GM18511 (cell line): ENCODE measurements around the gene DEPDC1B.
A peak's percentile ranks its signal among the peaks of the same experiment; 100 is the strongest.
"Not testable (repeated sequence)": the region's sequence is repeated elsewhere in the genome, so short reads cannot be mapped to it uniquely, and the experiment has no call there.

Source experiments
- ATAC-seq: cut with Tn5 transposase; IDR thresholded peaks from one replicate; pipeline ENCODE4 v1.9.1; 2021; ENCODE audit warnings: mild to moderate bottlenecking, moderate library complexity; ENCODE audit not compliant: unreplicated experiment

DEPDC1B gene

DNA sequence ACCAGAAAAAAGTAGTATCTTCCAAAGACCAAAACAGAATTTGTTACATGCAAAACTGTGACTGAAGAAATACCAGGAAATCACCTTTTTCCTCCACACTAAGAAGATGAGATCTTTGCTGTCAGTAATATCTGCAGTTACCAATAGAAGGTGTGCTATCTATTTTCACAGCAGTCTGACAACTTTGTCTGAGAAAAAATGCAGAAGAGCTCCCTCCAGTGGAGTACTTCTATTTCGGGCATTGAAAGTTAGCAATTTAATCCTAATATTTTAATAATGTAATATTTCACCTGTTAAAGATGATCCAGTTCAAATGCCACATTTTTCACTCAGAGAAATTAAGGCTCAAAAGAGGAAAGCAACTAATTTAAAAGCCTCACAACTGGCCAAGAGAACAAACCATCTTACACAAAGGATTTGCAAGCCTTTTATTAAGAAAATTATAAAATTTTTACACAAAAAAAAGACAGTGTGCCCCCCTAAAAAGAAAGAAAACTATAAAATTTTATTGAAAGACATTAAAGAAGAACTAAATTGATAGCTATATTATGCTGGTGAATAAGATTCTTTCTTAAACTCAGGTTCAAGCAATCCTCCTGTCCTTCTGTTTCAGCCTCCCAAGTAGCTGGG, 50.6 kb downstream of the DEPDC1B start:
- peak; percentile 66 for ATAC-seq

DNA sequence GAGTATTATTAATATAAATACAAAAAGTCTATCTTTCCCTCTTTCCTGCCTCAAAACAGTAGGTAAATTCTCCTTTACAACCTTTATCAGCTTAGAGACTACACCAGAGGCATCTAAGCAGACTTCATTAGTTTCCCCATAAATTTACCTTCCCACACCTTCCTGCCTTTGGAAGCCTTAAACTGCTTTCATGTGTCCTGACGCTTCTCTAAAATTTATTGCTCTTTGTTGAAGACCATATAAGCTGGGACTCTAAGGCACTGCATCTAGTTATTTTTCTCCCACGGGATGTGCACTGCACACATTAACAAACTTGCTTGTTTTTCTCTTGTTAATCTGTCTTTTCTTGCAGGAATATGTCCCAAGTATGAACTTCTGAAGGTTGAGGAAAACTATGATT, 51.8 kb downstream of the DEPDC1B start:
- no peak for ATAC-seq

GRCh38 chr5:60640901-60641300, 59.1 kb downstream of the DEPDC1B start:
- no peak for ATAC-seq

DNA sequence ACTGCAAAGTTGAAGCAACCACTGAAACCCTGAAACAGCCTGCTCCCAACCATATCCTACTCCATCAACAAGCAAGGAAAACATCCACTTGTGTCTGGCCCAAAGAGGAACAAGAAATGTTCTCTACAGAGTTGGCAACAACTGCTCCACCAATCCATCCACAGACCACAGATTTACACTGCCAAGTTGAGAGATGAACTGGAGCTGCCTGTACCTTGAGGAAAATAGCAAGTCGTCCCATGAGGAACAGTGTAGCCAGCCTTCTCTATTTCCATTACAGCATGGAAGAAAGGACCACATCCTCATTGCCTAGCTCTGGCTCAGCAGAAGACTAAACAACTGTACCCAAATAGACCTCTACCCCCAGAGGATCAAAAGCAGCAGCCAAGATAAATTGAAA, 60.4 kb downstream of the DEPDC1B start:
- no peak for ATAC-seq

DNA sequence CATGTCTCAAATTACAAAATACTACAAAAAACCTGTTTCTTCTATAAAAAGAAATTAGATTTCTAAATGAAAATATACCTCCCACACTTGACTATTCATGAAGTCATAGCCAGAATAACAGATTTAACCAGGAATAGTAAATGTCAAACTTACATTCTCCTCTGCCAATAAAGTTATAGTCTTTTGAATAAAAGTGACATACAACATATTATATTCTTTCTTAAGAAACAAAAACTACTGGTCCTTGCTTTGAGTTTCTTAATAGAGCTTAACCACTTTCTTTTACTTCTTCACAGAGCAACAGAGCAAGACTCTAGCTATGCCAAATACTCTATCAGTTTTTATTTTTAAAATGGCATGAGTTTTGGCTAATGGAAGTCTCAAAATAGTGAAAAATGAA, 61.7 kb downstream of the DEPDC1B start:
- ATAC-seq = no peak

GRCh38 chr5:60636644-60637043, 63.3 kb downstream of the DEPDC1B start:
- ATAC-seq = no peak

DNA sequence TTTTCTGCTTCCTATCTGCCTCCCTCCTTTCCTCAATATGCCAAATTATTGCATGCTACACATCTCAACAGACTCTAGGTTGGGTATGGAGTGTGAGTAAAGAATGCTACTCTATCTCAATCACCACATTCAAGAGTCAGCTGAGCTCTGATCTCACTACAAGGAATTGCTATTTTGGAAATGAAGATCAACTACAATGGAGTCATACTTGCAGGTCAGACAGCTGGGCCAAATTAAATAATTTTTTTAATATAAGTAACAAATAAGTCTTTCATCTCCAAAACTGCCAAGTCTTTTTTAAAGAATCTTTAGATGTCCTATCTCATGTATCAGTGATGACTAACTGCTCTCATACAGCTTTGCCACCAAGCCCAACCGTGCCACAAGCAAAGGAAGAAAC, 64.0 kb downstream of the DEPDC1B start:
- ATAC-seq = no peak

GRCh38 chr5:60634051-60634450, 65.9 kb downstream of the DEPDC1B start:
- no peak for ATAC-seq

DNA sequence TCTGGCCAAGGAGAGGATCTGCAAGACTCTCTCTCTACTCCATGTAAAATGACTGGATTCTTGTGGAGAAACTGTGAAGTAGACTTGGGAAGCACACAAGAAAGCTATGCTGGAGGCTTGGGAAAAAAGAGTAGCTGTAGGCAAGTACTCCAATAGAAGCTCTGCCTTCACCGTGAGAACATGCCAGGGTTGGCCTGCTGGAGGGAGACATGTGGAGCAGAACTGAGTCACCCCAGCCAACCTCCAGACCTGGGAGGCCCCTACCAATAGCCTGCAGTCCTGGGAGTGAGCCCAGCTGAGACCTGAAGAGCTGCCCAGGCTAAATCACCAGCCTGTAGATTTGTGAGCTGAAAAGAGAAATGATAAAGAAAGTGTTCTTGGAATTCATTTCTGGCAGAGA, 66.6 kb downstream of the DEPDC1B start:
- ATAC-seq = no peak

GRCh38 chr5:60632153-60632552, 67.8 kb downstream of the DEPDC1B start:
- no peak for ATAC-seq

- ATAC-seq = no peak
Measured at GRCh38 chr5:60630836-60631235, 69.1 kb downstream of the DEPDC1B start.

DNA sequence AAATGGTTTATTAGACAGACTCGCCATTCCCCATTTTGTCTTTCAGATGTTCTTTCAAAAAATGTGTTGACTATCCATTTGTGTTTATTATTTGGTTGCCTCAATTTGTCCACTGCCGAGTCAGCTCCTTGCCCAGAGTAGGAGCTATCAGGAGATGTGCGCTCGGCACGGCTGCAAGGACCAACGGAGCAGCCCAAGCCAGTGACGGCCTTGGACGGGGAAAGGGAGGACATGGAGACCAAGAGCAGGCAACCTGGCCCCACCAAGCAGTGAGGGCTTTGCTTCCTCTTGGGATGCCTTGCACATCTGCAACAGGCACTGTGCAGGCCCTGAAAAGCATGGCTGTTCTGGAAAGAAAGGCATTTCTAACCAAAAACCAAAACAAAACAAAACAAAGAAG, 69.8 kb downstream of the DEPDC1B start:
- ATAC-seq = no peak

- not testable (repeated sequence) for ATAC-seq
Measured at GRCh38 chr5:60624875-60625274, 75.1 kb downstream of the DEPDC1B start.

GRCh38 chr5:60620752-60621151, 79.2 kb downstream of the DEPDC1B start:
- not testable (repeated sequence) for ATAC-seq

GRCh38 chr5:60613826-60614225, 86.1 kb downstream of the DEPDC1B start:
- no peak for ATAC-seq

- no peak for ATAC-seq
Measured at GRCh38 chr5:60611099-60611740, 88.7 kb downstream of the DEPDC1B start.

- no peak for ATAC-seq
Measured at GRCh38 chr5:60604771-60605170, 95.2 kb downstream of the DEPDC1B start.

- peak; percentile 68 for ATAC-seq
Measured at GRCh38 chr5:60598424-60598823, 101.5 kb downstream of the DEPDC1B start.

- ATAC-seq = peak; percentile 81
Measured at GRCh38 chr5:60597572-60598320, 102.2 kb downstream of the DEPDC1B start.

GRCh38 chr5:60594715-60595477, 105.1 kb downstream of the DEPDC1B start:
- no peak for ATAC-seq

DNA sequence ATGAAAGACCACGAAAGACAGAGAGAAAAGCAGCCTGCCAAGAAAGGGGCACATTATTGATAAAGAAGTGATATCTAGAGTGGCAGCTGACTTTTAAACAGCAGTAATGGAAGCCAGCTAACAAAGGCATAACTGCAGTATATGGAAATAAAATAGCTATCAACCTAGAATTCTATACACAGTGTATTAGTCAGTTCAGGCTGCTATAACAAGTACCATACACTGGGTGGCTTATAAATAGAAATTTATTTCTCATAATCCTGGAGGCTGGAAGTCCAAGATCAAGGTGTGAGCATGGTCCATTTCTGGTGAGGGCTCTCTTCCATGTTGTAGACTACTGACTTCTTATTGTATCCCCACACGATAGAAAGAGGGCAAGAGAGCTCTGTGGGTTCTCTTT, 109.8 kb downstream of the DEPDC1B start:
- ATAC-seq = no peak
